GM12873 (cell line): ENCODE results near the gene JAKMIP1.

Experiments
- CTCF ChIP-seq: IDR thresholded peaks from 2 replicates; pipeline ENCODE4 v1.5.1; 2012; ENCODE audit warnings: low read depth, mild to moderate bottlenecking, moderate library complexity, low read length, control low read depth; ENCODE audit not compliant: insufficient read depth; ENCODE audit errors: missing control alignments

Gene JAKMIP1

GRCh38 chr4:6200011-6200921 lies at the start of gene JAKMIP1:
Gene JAKMIP1, minus strand, starts transcription at chr4:6200549. Its CDS starts 87,699 bp downstream, at chr4:6112850.
- TF ChIP-seq CTCF = no peak

- no peak for TF ChIP-seq CTCF
These were observed 48.0 kb upstream of the JAKMIP1 start for GRCh38 chr4:6248394-6248793.

GRCh38 chr4:6246170-6246634 lies 45.9 kb upstream of the JAKMIP1 start:
- TF ChIP-seq CTCF = no peak

GRCh38 chr4:6245246-6246169 lies 45.2 kb upstream of the JAKMIP1 start:
- no peak for TF ChIP-seq CTCF

GRCh38 chr4:6242271-6243029 lies 42.1 kb upstream of the JAKMIP1 start:
- TF ChIP-seq CTCF = no peak

- no peak for TF ChIP-seq CTCF
These were observed 40.9 kb upstream of the JAKMIP1 start for GRCh38 chr4:6241062-6241845.
